ENCODE data around the gene BEST1. TPM values are rescaled to one million over a fixed set of nuclear protein-coding genes. Genes with fewer than 3 reads are reported as not detected.

The BEST1 gene
- total RNA-seq, 1 donor = 8.0 TPM

DNA sequence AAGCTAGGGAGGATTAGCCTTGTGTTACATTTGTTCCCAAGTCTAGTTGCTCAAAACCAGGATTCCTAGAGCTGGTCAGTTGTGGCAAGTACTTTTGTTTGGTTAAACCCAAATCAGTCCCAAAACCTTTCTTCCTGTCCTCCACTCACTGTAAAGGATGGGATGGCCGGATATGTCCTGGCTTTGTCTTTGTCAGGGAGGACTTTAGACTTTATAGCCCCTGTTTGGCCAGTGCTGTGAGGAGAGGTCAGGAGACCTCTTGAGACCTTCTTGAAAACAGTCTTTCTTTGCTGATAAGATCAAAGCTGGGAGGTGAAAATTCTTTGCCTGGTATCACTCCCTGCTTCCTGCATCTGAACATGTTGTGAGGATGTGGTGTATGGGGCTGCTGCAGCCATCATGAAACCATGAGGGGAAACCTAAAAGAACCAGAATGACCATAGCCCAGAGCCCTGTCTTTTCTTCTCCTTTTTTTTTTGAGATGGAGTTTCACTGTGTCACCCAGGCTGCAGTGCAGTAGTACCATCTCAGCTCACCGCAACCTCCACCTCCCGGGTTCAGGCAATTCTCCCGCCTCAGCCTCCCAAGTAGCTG lies 60.9 kb downstream of the BEST1 start:
- H3K9me3 ChIP-seq (ENCODE audit: low read depth, low read length) = no peaks in the 10 kb centered on the region

GRCh38 chr11:62011881-62012280 lies 61.7 kb downstream of the BEST1 start:
- Histone ChIP-seq H3K79me2 (ENCODE audit: insufficient read depth, low read length) (no peaks in the 10 kb centered on the region), H3K4me1 (ENCODE audit: insufficient read depth, low read length) (peaks cover 15% of the 10 kb centered on the region), H3K27ac (ENCODE audit: low read depth, low read length) (no peak overlapping the region), H3K9me3 (ENCODE audit: low read depth, low read length) (no peaks in the 10 kb centered on the region), H3K4me2 (ENCODE audit: insufficient read depth, low read length) (no peak overlapping the region), H4K20me1 (ENCODE audit: insufficient read depth, low read length) (no peaks in the 10 kb centered on the region), H3K36me3 (ENCODE audit: insufficient read depth, low read length) (no peaks in the 10 kb centered on the region), H2AFZ (ENCODE audit: low read length) (no peak overlapping the region), H3K27me3 (ENCODE audit: insufficient read depth, low read length) (no peaks in the 10 kb centered on the region), H3K4me3 (ENCODE audit: insufficient read depth, low read length) (no peak overlapping the region)
- no peak for DNase-seq (ENCODE audit: insufficient read length, low spot score, missing footprints)
- TF ChIP-seq CTCF (IDR thresholded peaks at IDR 0.05; ENCODE audit: extremely low read depth, low read depth, low read length) = no peak

More for the DNA sequence above, 60.9 kb downstream of the BEST1 start:
- no peak for DNase-seq (ENCODE audit: insufficient read length, low spot score, missing footprints)
- Histone ChIP-seq H3K4me1 (ENCODE audit: insufficient read depth, low read length) (peaks cover 15% of the 10 kb centered on the region), H4K20me1 (ENCODE audit: insufficient read depth, low read length) (no peaks in the 10 kb centered on the region), H3K79me2 (ENCODE audit: insufficient read depth, low read length) (no peaks in the 10 kb centered on the region), H3K4me2 (ENCODE audit: insufficient read depth, low read length) (no peak overlapping the region), H3K4me3 (ENCODE audit: insufficient read depth, low read length) (no peak overlapping the region), H2AFZ (ENCODE audit: low read length) (no peak overlapping the region), H3K27ac (ENCODE audit: low read depth, low read length) (no peak overlapping the region), H3K27me3 (ENCODE audit: insufficient read depth, low read length) (no peaks in the 10 kb centered on the region), H3K36me3 (ENCODE audit: insufficient read depth, low read length) (no peaks in the 10 kb centered on the region)
- TF ChIP-seq CTCF (IDR thresholded peaks at IDR 0.05; ENCODE audit: extremely low read depth, low read depth, low read length) = no peak

- no peak for TF ChIP-seq CTCF (IDR thresholded peaks at IDR 0.05; ENCODE audit: extremely low read depth, low read depth, low read length)
- Histone ChIP-seq H3K4me3 (ENCODE audit: insufficient read depth, low read length) (no peak overlapping the region), H2AFZ (ENCODE audit: low read length) (no peak overlapping the region), H4K20me1 (ENCODE audit: insufficient read depth, low read length) (no peaks in the 10 kb centered on the region), H3K36me3 (ENCODE audit: insufficient read depth, low read length) (no peaks in the 10 kb centered on the region), H3K79me2 (ENCODE audit: insufficient read depth, low read length) (no peaks in the 10 kb centered on the region), H3K4me2 (ENCODE audit: insufficient read depth, low read length) (no peak overlapping the region), H3K27ac (ENCODE audit: low read depth, low read length) (peak overlapping the region; percentile 2), H3K27me3 (ENCODE audit: insufficient read depth, low read length) (no peaks in the 10 kb centered on the region), H3K4me1 (ENCODE audit: insufficient read depth, low read length) (peaks cover 15% of the 10 kb centered on the region), H3K9me3 (ENCODE audit: low read depth, low read length) (no peaks in the 10 kb centered on the region)
- no peak for DNase-seq (ENCODE audit: insufficient read length, low spot score, missing footprints)
Measured at GRCh38 chr11:62012451-62012831, 62.3 kb downstream of the BEST1 start.

DNA sequence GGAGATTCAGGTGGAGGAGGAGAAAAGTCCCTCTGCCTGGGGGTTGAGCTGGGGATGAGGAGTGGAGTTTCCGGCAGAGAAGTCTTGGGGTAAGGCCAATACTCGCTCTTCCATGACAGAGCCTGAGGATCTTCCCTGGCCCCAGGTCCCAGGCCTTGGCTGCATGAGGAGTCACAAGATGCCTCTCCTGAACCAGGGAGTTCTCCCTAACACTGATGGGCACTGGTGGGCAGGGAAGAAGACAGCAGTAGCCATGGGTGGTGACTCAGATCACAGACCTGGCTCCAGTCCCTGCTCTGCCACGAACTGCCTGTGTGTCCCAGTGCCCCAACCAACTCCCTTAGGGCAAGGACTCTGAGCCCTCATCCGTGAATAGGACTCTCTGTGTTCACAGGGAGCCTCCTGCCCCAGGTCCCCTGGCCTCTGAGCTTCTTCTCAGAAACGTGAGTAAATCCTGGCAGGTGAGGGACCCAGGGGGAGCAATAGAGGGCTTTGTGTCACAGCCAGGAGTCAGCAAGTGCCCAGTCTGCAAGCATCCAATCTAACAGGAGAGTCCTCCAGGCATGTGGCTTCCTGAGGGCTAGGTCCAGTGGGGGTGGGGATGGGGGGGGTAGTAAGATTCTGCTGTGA lies 62.8 kb downstream of the BEST1 start:
- H2AFZ ChIP-seq (ENCODE audit: low read length) = no peak overlapping the region
- H3K4me2 ChIP-seq (ENCODE audit: insufficient read depth, low read length) = no peak overlapping the region
- H3K27ac ChIP-seq (ENCODE audit: low read depth, low read length) = peak overlapping the region; percentile 2
- H3K27me3 ChIP-seq (ENCODE audit: insufficient read depth, low read length) = no peaks in the 10 kb centered on the region
- peaks cover 15% of the 10 kb centered on the region for H3K4me1 ChIP-seq (ENCODE audit: insufficient read depth, low read length)
- no peaks in the 10 kb centered on the region for H3K36me3 ChIP-seq (ENCODE audit: insufficient read depth, low read length)
- no peaks in the 10 kb centered on the region for H3K79me2 ChIP-seq (ENCODE audit: insufficient read depth, low read length)
- H4K20me1 ChIP-seq (ENCODE audit: insufficient read depth, low read length) = no peaks in the 10 kb centered on the region
- DNase-seq (ENCODE audit: insufficient read length, low spot score, missing footprints) = no peak
- no peaks in the 10 kb centered on the region for H3K9me3 ChIP-seq (ENCODE audit: low read depth, low read length)
- no peak for TF ChIP-seq CTCF (IDR thresholded peaks at IDR 0.05; ENCODE audit: extremely low read depth, low read depth, low read length)
- no peak overlapping the region for H3K4me3 ChIP-seq (ENCODE audit: insufficient read depth, low read length)

Small RNA genes within 50 kb of the gene (small RNA-seq; reads per million reads assigned to genes)
- gene RNU6-1243P = not detected

Other genes starting within 250 kb of the BEST1 start
- gene MYRF, start 197.7 kb upstream of the BEST1 start, total RNA-seq = 0.29 and 0.36 TPM in 2 replicates
- gene TMEM258, start 157.8 kb upstream of the BEST1 start, total RNA-seq = 63.3 and 81.9 TPM in 2 replicates
- 7.7 and 9.0 TPM in 2 replicates for gene FEN1, start 157.4 kb upstream of the BEST1 start, total RNA-seq
- gene FADS1, start 133.3 kb upstream of the BEST1 start, total RNA-seq = 303 and 323 TPM in 2 replicates
- 258 and 275 TPM in 2 replicates for gene FADS2, start 122.1 kb upstream of the BEST1 start, total RNA-seq
- 127 and 144 TPM in 2 replicates for gene FADS3, start 58.8 kb upstream of the BEST1 start, total RNA-seq
- 15.9 and 20.3 TPM in 2 replicates for gene RAB3IL1, start 32.8 kb upstream of the BEST1 start, total RNA-seq
- gene FTH1, start 17.3 kb downstream of the BEST1 start, total RNA-seq = 1,459 and 1,507 TPM in 2 replicates
- 8.7 and 13.8 TPM in 2 replicates for gene INCENP, start 173.7 kb downstream of the BEST1 start, total RNA-seq
- not detected in 2 replicates for gene SCGB1D1, start 239.9 kb downstream of the BEST1 start, total RNA-seq

Data from osteoblast (primary cell).